ENCODE results near the gene OBSCN.

The OBSCN gene

DNA sequence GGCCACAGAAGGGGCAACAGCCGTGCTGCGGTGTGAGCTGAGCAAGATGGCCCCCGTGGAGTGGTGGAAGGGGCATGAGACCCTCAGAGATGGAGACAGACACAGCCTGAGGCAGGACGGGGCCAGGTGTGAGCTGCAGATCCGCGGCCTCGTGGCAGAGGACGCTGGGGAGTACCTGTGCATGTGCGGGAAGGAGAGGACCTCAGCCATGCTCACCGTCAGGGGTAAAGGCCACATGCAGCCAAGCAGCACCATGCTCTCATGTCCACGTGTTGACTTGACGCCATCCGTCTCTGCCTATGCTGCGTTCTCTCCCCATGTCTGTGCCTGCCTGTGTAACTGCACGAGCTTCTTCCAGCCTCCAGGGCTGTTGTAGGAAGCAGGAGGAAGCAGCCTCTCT lies 85.5 kb downstream of the OBSCN start:
- no peak for DNase-seq

DNA sequence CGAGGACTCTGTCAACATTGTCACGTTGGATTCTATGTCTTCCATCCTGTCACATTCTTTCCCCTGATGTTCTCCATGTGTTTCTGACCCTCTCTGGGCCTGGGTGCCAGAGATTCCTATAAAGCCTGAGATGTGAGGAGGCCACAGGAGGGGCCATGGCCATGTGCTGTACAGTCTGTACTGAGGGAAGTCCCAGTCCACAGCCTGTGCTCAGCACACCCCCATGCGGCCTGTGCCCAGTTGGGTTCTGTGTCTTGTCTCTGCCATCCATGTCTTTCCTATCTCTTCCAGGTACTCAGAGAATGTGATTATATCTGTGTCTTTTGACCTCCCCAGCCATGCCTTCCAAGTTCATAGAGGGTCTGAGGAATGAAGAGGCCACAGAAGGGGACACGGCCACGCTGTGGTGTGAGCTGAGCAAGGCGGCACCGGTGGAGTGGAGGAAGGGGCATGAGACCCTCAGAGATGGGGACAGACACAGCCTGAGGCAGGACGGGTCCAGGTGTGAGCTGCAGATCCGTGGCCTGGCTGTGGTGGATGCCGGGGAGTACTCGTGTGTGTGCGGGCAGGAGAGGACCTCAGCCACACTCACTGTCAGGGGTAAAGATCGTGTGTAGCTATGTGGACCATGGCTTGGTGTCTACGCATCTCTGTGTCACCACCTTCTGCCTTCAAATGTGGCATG lies 86.1 kb downstream of the OBSCN start:
- DNase-seq, result no peak

DNA sequence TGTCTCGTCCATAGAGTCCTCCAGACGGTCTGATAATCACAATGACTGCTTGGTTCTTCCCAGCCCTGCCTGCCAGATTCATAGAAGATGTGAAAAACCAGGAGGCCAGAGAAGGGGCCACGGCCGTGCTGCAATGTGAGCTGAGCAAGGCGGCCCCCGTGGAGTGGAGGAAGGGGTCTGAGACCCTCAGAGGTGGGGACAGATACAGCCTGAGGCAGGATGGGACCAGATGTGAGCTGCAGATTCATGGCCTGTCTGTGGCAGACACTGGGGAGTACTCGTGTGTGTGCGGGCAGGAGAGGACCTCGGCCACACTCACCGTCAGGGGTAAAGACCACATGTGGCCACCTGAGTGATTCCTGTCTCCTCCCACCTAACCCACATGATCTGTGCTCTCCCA lies 86.9 kb downstream of the OBSCN start:
- DNase-seq, result no peak

DNA sequence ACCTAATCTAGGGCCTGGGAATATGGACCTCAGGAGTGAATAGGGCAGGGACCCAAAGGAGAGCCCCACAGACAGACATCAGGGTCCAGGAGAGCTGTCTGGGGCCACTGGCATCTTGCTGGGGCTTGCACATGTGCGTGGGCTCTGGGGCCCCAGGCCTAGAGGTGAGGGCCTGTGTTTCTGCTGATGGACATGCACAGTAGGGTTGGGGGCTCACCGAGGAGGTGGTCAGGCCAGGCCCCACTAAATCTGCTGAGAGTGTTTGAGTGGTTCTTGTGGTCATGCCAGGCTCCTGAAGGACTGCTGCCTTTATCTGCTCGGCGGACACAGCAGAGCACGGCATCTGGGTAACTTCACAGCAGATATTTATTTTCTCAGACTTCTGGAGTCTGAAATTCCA lies 87.4 kb downstream of the OBSCN start:
- DNase-seq, result no peak

DNA sequence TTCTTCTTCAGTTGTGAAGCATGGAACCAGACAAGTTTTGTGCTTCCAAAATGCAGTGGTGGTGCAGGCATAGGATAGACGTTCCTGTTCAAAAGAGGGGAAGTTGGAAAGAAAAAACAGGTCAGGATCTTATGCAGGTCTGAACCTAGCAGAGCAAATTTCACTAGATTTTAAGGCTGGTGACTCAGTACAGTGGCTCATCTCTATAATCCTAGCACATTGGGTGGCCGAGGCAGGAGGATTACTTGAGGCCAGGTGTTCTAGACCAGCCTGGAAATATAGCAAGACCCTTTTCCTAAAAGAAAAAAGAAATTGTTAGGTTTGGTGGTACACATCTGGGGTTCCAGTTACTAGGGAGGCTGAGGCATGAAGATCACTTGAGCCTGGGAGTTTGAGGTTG lies 88.1 kb downstream of the OBSCN start:
- no peak for DNase-seq

DNA sequence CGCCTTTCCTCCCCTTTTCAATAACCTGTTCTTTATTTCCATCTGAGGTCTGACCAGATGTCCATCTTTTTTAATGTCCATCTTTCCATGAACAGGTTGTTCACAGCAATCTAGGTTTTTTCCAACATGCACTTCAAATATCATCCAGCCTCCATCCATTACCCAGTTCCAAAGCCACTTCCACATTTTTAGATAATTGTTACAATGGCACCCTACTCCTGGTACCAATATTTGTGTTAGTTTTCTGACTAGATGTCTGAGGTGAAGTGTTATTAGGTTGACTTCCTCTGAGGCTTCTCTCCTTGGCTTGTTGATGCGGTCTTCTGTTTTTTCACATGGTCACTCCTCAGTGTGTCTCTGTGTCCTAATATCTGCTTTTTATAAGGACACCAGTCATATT lies 89.4 kb downstream of the OBSCN start:
- no peak for DNase-seq

DNA sequence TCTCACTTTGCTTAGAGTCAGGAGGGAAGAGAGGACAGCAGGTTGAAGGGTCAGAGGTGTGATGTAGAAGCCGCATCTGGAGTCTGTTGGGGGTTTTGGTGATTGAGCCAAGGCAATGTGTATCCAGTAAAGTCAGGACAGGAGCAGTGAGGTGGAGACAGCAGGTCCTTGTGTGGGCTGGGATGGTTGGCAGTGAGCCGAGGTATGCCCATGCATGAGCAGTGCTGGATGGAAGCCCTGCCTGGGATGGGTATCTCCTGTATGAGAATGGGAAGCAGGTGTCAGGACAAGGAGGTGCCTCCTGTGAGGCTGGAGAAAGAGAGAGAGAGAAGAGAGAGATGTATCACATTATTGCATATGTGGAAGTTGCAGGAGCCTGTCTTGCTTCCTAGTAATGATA lies 90.0 kb downstream of the OBSCN start:
- DNase-seq, result no peak

DNA sequence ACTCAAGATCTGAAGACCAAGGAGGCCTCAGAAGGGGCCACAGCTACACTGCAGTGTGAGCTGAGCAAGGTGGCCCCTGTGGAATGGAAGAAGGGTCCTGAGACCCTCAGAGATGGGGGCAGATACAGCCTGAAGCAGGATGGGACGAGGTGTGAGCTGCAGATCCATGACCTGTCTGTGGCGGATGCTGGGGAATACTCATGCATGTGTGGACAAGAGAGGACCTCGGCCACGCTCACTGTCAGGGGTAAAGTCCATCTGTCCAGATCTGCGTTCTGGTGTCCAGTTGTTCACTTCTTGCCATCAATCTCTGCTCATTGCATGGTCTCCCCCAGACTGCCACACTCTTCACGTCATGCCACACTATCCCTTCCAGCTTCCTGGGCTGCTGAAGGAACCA lies 90.6 kb downstream of the OBSCN start:
- DNase-seq, result no peak

DNA sequence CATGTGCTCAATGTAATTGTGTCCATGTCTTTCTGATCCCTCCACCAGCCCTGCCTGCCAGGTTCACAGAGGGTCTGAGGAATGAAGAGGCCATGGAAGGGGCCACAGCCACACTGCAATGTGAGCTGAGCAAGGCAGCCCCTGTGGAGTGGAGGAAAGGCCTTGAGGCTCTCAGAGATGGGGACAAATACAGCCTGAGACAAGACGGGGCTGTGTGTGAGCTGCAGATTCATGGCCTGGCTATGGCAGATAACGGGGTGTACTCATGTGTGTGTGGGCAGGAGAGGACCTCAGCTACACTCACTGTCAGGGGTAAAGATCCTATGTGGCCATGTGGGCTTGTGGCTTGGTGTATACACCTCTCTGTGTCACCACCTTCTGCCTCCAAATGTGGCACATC lies 91.4 kb downstream of the OBSCN start:
- DNase-seq, result no peak

DNA sequence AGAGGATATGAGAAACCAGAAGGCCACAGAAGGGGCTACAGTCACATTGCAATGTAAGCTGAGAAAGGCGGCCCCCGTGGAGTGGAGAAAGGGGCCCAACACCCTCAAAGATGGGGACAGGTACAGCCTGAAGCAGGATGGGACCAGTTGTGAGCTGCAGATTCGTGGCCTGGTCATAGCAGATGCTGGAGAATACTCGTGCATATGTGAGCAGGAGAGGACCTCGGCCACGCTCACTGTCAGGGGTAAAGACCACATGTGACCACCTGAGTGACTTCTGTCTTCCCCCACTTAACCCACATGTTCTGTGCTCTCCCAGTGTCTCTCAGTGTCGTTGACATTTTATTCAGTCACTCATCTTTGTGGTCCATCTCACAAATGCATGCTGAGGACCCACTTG lies 92.1 kb downstream of the OBSCN start:
- no peak for DNase-seq

DNA sequence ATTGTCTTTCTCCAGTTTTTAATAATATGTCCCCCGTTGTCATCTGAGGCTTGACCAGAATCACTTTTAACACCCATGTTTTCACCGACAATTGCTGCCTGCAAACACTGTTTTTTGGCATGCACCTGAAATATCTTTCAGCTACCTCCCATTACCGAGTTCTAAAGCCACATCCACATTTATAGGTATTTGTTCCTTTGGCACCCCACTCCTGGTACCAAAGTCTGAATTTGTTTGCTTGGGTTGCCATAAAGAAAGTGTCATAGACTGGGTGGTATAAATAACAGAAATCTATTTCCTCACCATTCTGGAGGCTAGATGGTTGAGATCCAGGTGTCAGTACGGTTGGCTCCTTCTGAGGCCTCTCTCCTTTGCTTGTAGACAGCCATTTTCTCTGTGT lies 94.2 kb downstream of the OBSCN start:
- no peak for DNase-seq

DNA sequence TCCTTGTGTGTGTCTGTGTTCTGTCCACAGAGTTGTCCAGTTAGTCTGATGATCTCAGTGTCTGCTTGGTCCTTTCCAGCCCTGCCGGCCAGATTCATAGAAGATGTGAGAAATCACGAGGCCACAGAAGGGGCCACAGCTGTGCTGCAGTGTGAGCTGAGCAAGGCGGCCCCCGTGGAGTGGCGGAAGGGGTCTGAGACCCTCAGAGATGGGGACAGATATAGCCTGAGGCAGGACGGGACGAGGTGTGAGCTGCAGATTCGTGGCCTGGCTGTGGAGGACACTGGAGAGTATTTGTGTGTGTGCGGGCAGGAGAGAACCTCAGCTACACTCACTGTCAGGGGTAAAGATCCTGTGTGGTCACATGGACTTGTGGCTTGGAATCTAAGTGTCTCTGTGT lies 95.8 kb downstream of the OBSCN start:
- no peak for DNase-seq

DNA sequence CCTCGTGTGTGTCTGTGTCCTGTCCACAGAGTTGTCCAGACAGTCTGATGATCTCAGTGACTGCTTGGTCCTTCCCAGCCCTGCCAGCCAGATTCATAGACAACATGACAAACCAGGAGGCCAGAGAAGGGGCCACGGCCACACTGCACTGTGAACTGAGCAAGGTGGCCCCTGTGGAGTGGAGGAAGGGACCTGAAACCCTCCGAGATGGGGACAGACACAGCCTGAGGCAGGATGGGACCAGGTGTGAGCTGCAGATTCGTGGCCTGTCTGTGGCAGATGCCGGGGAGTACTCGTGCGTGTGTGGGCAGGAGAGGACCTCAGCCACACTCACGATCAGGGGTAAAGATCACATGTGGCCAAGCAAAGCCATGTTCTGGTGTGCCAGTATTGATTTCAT lies 96.4 kb downstream of the OBSCN start:
- DNase-seq, result no peak

DNA sequence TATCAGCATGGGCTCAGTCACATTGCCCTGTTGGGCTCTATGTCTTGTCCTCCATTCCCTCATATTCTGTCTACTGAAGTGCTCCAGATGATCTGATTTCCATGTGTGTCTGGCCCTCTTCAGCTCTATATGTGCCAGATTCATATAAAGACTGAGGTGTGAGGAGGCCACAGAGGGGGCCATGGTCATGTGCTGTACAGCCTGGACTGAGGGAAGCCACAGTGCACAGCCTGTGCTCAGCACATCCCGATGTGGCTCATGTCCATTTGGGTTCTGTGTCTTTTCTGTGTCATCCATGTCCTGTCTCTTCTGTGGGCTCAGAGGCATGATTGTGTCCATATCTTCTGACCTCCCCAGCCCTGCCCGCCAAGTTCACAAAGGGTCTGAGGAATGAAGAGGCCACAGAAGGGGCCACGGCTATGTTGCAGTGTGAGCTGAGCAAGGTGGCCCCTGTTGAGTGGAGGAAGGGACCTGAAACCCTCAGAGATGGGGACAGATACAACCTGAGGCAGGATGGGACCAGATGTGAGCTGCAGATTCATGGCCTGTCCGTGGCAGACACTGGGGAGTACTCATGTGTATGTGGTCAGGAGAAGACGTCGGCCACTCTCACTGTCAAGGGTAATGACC lies 97.0 kb downstream of the OBSCN start:
- DNase-seq, result no peak

DNA sequence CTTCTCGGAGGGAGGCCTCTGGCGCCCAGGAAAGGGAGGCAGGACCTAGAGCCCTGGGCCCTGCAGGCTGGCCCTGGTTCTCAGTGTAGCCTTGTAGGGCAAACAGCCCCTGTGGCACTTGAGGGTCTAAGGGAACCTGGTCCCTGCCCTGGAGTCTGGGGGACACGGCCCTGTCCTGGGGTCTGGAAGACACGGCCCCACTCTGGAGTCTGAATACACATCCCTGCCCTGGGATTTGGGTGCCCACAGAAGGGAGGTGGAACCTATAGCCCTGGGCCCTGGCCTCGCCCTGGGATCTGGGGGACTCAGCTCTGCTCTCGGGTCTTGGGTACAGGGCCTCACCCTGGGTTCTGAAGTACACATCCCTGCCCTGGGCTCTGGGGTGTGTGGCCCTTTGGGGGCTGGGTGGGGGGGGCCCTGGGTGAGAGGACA lies 97.9 kb downstream of the OBSCN start:
- DNase-seq, result no peak

DNA sequence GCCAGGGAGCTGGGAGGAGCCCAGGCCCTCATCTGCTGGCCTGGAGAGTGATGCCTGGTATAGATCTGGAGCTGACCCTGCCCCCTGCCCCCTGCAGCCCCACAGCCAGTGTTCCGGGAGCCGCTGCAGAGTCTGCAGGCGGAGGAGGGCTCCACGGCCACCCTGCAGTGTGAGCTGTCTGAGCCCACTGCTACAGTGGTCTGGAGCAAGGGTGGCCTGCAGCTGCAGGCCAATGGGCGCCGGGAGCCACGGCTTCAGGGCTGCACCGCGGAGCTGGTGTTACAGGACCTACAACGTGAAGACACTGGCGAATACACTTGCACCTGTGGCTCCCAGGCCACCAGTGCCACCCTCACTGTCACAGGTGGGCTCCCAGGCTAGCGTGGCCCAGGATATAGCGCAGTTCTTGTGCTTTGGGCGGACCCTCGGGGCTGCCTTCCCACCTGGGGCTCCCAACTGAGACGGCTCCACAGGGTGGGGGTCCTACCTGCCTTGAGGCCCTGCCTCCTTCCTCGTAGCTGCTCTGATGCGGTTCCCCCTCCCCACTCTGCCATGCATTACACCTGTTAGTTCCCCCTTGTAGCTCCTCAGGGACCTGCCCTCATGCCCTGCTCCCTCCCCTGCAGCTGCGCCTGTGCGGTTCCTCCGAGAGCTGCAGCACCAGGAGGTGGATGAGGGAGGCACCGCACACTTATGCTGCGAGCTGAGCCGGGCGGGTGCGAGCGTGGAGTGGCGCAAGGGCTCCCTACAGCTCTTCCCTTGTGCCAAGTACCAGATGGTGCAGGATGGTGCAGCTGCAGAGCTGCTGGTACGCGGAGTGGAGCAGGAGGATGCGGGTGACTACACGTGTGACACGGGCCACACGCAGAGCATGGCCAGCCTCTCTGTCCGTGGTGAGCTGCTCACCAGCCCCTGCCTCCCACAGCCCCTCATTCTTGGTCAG lies 98.7 kb downstream of the OBSCN start:
- no peak for DNase-seq

DNA sequence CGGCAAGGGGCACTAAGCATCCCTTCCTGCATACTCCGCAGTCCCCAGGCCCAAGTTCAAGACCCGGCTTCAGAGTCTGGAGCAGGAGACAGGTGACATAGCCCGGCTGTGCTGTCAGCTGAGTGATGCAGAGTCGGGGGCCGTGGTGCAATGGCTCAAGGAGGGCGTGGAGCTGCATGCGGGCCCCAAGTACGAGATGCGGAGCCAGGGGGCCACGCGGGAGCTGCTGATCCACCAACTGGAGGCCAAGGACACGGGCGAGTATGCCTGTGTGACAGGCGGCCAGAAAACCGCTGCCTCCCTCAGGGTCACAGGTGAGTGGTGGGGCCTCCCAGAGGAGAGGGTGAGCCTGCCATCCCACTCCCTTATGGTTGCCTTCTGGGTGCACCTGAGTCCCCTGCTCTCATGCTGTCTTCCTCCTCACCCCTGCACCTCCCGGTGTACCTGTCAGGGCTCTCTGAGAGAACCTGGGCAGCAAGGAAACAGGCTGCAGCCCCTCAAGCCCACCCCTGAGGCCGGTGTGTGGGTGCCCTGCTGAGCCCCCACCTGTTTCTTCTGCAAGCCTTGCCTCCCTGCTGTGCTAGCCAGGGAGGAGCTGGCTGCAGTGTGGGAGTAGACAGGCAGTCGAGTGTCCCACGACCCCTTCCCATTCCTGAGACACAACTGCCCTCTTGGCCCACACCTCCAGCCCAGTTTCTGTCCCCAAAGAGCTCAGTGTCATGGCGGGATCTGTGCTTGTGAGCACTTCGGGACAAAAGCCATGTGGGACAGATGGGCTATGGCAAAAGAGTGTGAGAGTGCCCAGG lies 99.6 kb downstream of the OBSCN start:
- no peak for DNase-seq

DNA sequence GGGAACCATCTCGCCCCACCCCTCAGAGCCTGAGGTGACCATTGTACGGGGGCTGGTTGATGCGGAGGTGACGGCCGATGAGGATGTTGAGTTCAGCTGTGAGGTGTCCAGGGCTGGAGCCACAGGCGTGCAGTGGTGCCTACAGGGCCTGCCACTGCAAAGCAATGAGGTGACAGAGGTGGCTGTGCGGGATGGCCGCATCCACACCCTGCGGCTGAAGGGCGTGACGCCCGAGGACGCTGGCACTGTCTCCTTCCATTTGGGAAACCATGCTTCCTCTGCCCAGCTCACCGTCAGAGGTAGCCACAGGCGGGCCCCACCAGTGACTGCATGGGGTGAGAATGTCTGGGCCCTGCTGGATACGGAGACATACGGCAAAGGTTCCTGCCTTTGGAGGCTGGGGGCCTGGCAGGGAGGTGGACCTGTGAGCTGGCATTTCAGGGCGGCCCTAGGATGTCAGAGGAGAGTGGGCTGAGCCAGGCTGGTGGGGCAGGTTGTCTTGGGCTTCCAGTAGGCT lies 100.3 kb downstream of the OBSCN start:
- no peak for DNase-seq

DNA sequence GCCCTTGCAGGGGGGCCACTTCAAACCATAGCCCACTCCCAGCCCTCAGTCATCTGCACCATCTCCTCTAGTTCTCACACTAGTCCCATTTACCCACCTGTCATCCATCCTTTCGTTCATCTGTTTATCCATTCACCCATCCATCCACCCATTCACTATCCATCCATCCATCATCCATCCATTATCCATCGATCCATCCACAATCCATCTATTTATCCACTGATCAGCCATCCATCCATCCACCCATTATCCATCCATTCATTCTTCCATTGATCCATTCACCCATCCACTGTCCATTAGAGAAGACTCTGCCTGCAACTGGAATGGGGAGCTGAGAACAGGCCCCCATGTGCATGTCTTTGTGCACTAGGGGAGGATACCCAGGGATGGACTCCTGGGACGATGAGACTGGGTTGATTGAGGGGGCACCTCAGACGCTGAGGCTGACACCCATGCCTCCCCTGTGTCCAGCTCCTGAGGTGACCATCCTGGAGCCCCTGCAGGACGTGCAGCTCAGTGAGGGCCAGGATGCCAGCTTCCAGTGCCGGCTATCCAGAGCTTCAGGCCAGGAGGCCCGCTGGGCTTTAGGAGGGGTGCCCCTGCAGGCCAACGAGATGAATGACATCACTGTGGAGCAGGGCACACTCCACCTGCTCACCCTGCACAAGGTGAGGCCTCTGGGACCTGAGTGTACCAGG lies 100.9 kb downstream of the OBSCN start:
- peak; percentile 26 for DNase-seq

DNA sequence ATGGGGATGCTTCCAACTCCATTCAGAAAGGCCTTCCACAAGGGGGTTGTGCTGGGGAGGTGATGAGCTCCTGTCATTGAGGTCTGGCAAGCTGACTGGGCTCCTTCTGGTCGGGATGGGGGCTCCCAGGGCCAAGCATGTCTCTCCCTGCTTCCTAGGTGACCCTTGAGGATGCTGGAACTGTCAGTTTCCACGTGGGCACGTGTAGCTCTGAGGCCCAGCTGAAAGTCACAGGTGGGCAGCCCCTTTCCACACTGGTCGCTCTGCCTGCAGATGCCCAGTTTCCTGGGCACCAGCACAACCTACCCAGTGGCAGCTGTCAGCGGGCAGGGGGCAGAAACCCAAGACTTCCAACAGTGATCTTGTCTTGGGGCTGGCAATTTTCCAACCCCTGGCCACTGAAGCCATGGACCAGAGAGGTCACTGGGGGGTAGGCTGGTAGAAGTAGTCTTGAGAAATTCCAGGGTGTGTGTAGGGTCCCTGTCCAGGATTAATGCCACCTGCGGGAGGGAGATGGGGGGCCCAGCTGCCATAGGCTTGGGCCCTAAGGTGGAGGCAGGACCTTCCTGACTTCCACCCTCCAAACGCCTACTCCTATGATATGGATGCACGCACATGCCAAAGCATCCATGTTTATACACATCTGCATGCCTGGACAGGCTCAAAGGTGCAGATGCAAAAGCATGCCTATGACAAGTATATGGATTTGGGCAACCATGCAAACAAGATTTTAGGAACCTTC lies 101.7 kb downstream of the OBSCN start:
- DNase-seq, result no peak

DNA sequence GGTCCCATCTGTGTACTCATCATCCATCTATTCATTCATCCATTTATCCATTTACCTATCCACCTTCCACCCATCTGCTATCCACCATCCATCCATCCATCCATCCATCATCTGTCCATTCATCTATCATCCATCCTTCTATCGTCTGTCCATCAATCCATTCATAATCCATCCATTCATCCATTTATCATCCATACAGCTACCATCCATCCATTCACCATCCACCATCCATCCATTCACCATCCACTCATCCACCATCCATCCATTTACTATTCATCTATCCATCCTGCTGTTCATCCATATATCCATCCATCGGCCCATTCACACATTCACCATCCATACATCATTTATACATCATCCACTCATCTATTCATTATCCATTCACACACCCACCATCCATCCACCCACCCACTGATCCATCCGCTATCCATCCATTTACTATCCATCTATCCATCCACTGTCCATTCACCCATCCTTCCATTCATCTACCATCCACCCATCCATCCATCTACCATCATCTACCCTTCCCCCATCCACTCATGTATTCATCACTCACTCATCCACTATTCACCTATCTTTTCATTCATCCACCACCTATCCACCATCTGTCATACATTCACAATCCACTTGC lies 102.4 kb downstream of the OBSCN start:
- no peak for DNase-seq
